Measurements from ENCODE around the gene CFAP300. TPM values are rescaled to one million over a fixed set of nuclear protein-coding genes. Genes with fewer than 3 reads are reported as not detected.

The CFAP300 gene
- total and polyA plus RNA-seq, 2 of the 8 experiments (the other 6 are each of a cell fraction or from before 2014, with no cell fraction given) = 2.1 to 2.8 TPM

GRCh38 chr11:102111011-102111786 lies 64.0 kb downstream of the CFAP300 start (continued):
- TF ChIP-seq CBX8 (IDR thresholded peaks at IDR 0.05; ENCODE audit: borderline replicate concordance, low read depth, low read length) (no peak), SIN3A (conservative IDR thresholded peaks at IDR 0.05 in 1 of 2, IDR thresholded peaks at IDR 0.05 in 1 of 2; ENCODE audit: low read depth in 1 of 2, low read length in 2 of 2) (0 out of 4 replicates have a peak, but pooled peaks of 1 of the 2 experiments have one; percentile 55), SRF (IDR thresholded peaks at IDR 0.05; ENCODE audit: low read depth, low read length) (no peak), POLR2A (IDR thresholded peaks at IDR 0.05; ENCODE audit: control extremely low read depth in 1 of 2, low read depth in 2 of 2, low read length in 2 of 2) (peak; percentile 84 to 89), TAF7 (optimal IDR thresholded peaks at IDR 0.05; ENCODE audit: borderline replicate concordance, low read depth, low read length) (no peak), KDM1A (IDR thresholded peaks at IDR 0.05; ENCODE audit: borderline replicate concordance, low read length) (no peak), KDM5A (IDR thresholded peaks at IDR 0.05; ENCODE audit: low read length) (no peak), CHD7 (IDR thresholded peaks at IDR 0.05; ENCODE audit: insufficient replicate concordance, low read length) (no peak), TEAD4 (IDR thresholded peaks at IDR 0.05; ENCODE audit: low read depth, low read length) (no peak; the same call in none of the 2 replicates), BRCA1 (IDR thresholded peaks at IDR 0.05; ENCODE audit: low read depth, low read length) (no peak)

All from H1 (cell line).